GM10248 (cell line): ENCODE results near the gene VCL.
A peak's percentile ranks its signal among the peaks of the same experiment; 100 is the strongest.
"Not testable (repeated sequence)": the region's sequence is repeated elsewhere in the genome, so short reads cannot be mapped to it uniquely, and the experiment has no call there.

ENCODE experiments used
- CTCF ChIA-PET: fragments of 300-600 bp; sonication (Branson Sonifier 250); formaldehyde crosslinking; extraction: SDS; loops from one replicate; lab custom pipeline; 2021; ENCODE audit warnings: antibody characterized with exemption; lab: Yijun Ruan, JAX
- POLR2A ChIA-PET: fragments of 350-650 bp; sonication (Branson Sonifier 250); formaldehyde crosslinking; extraction: SDS; loops from one replicate; lab custom pipeline; 2020; ENCODE audit warnings: antibody characterized with exemption; lab: Yijun Ruan, JAX
- DNase-seq: peaks from one replicate; pipeline ENCODE4 v3.0.0; 2012; ENCODE audit errors: extremely low spot score
- CTCF ChIP-seq: IDR thresholded peaks from 2 replicates; pipeline ENCODE4 v1.5.1; 2012; ENCODE audit warnings: mild to moderate bottlenecking, low read depth; ENCODE audit errors: extremely low read depth, missing control alignments, control extremely low read depth

VCL gene

DNA sequence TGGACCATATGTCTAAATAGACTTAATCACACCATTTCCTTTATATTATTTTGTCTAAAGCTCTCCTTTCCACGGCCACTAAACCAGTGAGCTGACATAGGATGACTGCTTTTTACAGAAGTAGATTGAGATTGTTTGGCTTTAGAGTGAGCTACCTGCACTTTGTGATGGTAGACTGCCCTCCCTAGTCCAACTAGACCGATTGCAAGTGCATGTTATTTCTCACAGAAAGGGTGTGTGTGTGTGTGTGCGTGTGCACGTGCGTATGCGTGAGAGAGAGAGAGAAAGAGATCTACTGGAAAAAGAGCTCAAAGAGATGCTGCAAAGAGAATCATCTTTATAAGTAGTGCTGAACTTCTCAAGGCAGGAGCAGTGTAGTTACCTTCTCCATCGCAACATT, 60.7 kb downstream of the VCL start:
- CTCF ChIA-PET = interaction anchor here (0.8 to 1.6 kb wide), 6 partner anchors 9 to 64 kb away, joined by 3 to 7 read pairs (median 4); no protein-coding TSS in a partner anchor
- POLR2A ChIA-PET = no interaction called here
- TF ChIP-seq CTCF = peak; percentile 53
- DNase-seq = peak; percentile 29

DNA sequence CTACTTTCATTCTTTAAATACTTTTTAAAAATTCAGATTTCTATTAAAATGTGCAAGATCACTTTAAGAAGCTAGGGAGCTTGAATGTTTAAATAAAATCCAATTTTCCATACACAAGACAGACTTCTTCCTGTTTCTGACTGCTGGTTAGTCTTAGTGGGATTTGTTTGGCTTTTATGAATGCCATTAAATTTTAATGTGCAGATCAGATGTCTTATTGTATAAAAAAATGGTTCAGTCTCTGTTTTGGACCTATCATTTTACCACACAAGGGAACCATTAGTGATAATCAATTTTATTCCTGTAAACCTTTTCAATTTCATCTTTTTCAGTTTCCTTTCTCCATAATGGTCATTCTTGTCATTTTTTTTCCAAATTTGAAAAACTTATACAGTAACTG, 63.2 kb downstream of the VCL start:
- POLR2A ChIA-PET = no interaction called here
- DNase-seq = no peak
- TF ChIP-seq CTCF = no peak
- CTCF ChIA-PET = interaction anchor here (1.3 to 3.8 kb wide), 2 partner anchors 20 to 34 kb away, joined by 3 to 12 read pairs; no protein-coding TSS in a partner anchor

- POLR2A ChIA-PET, DNase-seq: not testable (repeated sequence)
- CTCF ChIA-PET = interaction anchor here (0.8 to 3.8 kb wide), 3 partner anchors 19 to 176 kb away, joined by 3 to 12 read pairs (median 4); no protein-coding TSS in a partner anchor
Observed at GRCh38 chr10:74061978-74062377, 64.1 kb downstream of the VCL start.

DNA sequence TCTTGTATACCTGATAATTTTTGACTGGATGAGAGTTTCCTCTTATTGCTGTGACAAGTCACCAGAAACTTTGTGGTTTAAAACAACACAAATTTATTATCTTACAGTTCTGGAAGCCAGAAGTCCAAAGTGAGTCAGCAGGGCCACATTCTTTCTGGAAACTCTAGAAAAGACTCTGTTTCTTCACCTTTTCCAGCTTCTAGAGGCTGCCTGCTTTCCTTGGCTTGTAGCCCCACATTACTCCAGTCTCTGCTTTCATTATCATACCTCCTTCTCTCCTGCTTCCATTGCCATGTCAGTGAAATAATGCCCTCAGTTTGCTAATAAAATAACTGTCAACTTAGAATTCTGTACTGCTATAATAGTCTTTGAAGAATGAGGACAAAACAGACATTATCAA, 65.3 kb downstream of the VCL start:
- DNase-seq = no peak
- POLR2A ChIA-PET = no interaction called here
- CTCF ChIA-PET = interaction anchor here (1.2 kb wide), 1 partner anchor 177 kb away, joined by 3 read pairs; no protein-coding TSS in a partner anchor
- no peak for TF ChIP-seq CTCF

- CTCF ChIA-PET = no interaction called here
- POLR2A ChIA-PET = no interaction called here
- no peak for DNase-seq
- TF ChIP-seq CTCF = no peak
Observed at GRCh38 chr10:74067373-74068352, 69.7 kb downstream of the VCL start.

- ChIA-PET POLR2A (no interaction called here), CTCF (interaction anchor here (1.5 kb wide), 1 partner anchor 13 kb away, joined by 3 read pairs; no protein-coding TSS in a partner anchor)
- TF ChIP-seq CTCF = no peak
- DNase-seq = no peak
Observed at GRCh38 chr10:74071157-74071556, 73.2 kb downstream of the VCL start.

DNA sequence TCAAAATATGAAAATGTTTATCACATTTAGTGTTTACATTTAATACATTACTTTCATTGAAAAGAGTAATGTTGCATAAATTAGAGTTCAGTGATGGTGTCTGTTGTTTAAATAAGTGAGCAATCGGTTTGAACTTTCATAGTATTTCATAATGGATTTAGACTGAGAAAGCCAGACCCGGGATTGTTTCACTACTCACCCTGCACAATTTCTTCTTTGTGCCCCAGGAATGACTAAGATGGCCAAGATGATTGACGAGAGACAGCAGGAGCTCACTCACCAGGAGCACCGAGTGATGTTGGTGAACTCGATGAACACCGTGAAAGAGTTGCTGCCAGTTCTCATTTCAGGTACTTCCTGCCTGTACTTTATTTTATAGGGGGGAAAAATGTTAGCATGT, 74.6 kb downstream of the VCL start:
- ChIA-PET POLR2A (no interaction called here), CTCF (interaction anchor here (1.1 to 1.3 kb wide), 7 partner anchors 9 to 132 kb away, joined by 3 to 7 read pairs (median 3); no protein-coding TSS in a partner anchor)
- no peak for TF ChIP-seq CTCF
- no peak for DNase-seq
